GM19035 (cell line): Measurements from ENCODE around the gene GALNT1.

Experiments
- ATAC-seq: cut with Tn5 transposase; IDR thresholded peaks from one replicate; pipeline ENCODE4 v1.9.1; 2021; ENCODE audit not compliant: unreplicated experiment

GALNT1 gene

GRCh38 chr18:35662293-35663062 lies 80.9 kb downstream of the GALNT1 start:
- no peak for ATAC-seq

GRCh38 chr18:35671966-35672603 lies 90.5 kb downstream of the GALNT1 start:
- no peak for ATAC-seq

GRCh38 chr18:35672897-35673296 lies 91.4 kb downstream of the GALNT1 start:
- ATAC-seq: no peak

- ATAC-seq: no peak
These were observed 92.1 kb downstream of the GALNT1 start for GRCh38 chr18:35673682-35674081.

GRCh38 chr18:35680139-35680551 lies 98.6 kb downstream of the GALNT1 start:
- no peak for ATAC-seq

GRCh38 chr18:35682281-35682867 lies 100.8 kb downstream of the GALNT1 start:
- ATAC-seq: no peak

- ATAC-seq: no peak
These were observed 101.5 kb downstream of the GALNT1 start for GRCh38 chr18:35683021-35683420.

- ATAC-seq: peak; percentile 82
These were observed 107.2 kb downstream of the GALNT1 start for GRCh38 chr18:35688757-35689156.

- ATAC-seq: no peak
These were observed 108.2 kb downstream of the GALNT1 start for GRCh38 chr18:35689728-35690127.

- ATAC-seq: no peak
These were observed 110.1 kb downstream of the GALNT1 start for GRCh38 chr18:35691625-35692024.

GRCh38 chr18:35692866-35693265 lies 111.3 kb downstream of the GALNT1 start:
- ATAC-seq: no peak

GRCh38 chr18:35693829-35694228 lies 112.3 kb downstream of the GALNT1 start:
- ATAC-seq: no peak

GRCh38 chr18:35694808-35695207 lies 113.3 kb downstream of the GALNT1 start:
- peak; percentile 59 for ATAC-seq

GRCh38 chr18:35695384-35695783 lies 113.8 kb downstream of the GALNT1 start:
- no peak for ATAC-seq

- ATAC-seq: no peak
These were observed 114.3 kb downstream of the GALNT1 start for GRCh38 chr18:35695803-35696202.

- no peak for ATAC-seq
These were observed 114.8 kb downstream of the GALNT1 start for GRCh38 chr18:35696307-35696706.

- no peak for ATAC-seq
These were observed 116.3 kb downstream of the GALNT1 start for GRCh38 chr18:35697869-35698268.

- no peak for ATAC-seq
These were observed 121.6 kb downstream of the GALNT1 start for GRCh38 chr18:35703043-35703688.

GRCh38 chr18:35705988-35706387 lies 124.4 kb downstream of the GALNT1 start:
- no peak for ATAC-seq

- no peak for ATAC-seq
These were observed 125.7 kb downstream of the GALNT1 start for GRCh38 chr18:35707247-35707646.

- ATAC-seq: no peak
These were observed 126.1 kb downstream of the GALNT1 start for GRCh38 chr18:35707674-35708073.

- ATAC-seq: no peak
These were observed 129.0 kb downstream of the GALNT1 start for GRCh38 chr18:35710581-35710980.
